Cardiac septum (tissue), 1 donor: Measurements from ENCODE around the gene GGCX. TPM values are rescaled to one million over a fixed set of nuclear protein-coding genes. Genes with fewer than 3 reads are reported as not detected.
"Not testable (repeated sequence)": the region's sequence is repeated elsewhere in the genome, so short reads cannot be mapped to it uniquely, and the experiment has no call there.

Experiments used
- DNase-seq: peaks from one replicate; pipeline ENCODE4 v3.0.0-alpha.2; 2020; ENCODE audit warnings: low spot score
- intact Hi-C: fragments of 100-400 bp; cut with DNase I; formaldehyde crosslinking; loops from one replicate; pipeline ENCODE4 v1.14.0; 2022
- long read RNA-seq: library from polyadenylated mRNA; unstranded; transcript quantifications from one replicate; pipeline ENCODE4 v2.0.0, GENCODE V29; 2021
- total RNA-seq: library from RNA; stranded (reverse); fragmentation: NEBNext Ultra II Directional; extraction: Animal tissue kit (Norgen Biotek cat#: 25700); gene quantifications from one replicate; pipeline ENCODE4 v1.2.1, GENCODE V29; 2021
- donor health status: DM: no; HTN: no; CAD: no.

The GGCX gene
- total RNA-seq, result 23.3 TPM
- long read RNA-seq, full-length matches to known transcripts, result 9 of 18 reads
- long read RNA-seq, partial matches to known transcripts, result 5 of 18 reads
- long read RNA-seq, other reads (novel, unspliced or antisense), result 4 of 18 reads

DNA sequence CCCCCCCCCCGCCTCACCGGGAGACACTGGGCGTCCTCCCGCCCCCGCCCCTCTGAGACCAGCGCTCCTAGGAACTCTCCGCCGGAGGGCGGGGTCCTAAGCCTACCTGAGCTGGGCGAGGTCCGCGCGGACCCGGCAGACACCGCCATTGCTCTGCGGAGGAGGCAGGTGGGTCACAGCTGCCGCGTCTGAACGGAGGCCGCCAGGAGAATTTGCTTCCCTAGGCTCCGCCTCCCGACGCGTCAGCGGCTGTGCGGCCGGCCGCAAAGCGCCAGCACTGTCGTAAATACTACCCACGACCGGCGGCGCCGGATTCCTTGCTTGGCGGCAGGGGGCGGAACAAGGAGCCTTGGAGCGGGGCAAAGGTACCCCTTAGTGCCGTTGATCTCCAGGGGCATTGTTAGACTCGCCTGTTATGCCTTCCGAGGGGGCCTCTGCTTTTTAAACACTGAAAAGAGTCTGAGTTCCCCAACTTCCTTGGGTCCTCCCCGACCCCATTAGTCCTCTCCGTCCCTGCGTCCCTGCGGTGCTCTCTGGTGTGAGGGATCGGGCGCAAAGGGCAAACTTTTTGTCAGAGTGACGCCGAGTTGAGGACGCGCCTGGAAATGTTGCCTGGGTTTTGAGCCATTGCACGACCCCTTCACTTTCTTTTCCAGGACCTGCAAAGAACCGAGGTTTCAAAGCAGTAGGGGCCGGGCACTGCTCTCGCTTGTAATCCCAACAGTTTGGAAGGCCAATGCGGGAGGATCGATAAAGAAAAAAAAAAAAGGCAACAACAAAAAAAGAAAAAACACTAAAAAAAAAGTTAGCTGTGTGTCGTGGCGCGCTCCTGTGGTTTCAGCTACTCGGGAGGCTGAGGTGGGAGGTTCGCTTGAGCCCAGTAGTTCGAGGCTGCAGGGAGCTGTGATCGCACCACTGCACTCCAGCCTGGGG is at the start of gene GGCX:
TSS of gene GGCX (minus strand) at position 214 of the 933 bp plus-strand sequence. CDS start at position 149, 65 bp downstream.
- peak; percentile 98 for DNase-seq
- intact Hi-C loops, result loop anchor here (1.0 to 5.0 kb wide), 2 partner anchors 22 to 41 kb away; partner anchors contain the start of genes MAT2A and TMEM150A

DNA sequence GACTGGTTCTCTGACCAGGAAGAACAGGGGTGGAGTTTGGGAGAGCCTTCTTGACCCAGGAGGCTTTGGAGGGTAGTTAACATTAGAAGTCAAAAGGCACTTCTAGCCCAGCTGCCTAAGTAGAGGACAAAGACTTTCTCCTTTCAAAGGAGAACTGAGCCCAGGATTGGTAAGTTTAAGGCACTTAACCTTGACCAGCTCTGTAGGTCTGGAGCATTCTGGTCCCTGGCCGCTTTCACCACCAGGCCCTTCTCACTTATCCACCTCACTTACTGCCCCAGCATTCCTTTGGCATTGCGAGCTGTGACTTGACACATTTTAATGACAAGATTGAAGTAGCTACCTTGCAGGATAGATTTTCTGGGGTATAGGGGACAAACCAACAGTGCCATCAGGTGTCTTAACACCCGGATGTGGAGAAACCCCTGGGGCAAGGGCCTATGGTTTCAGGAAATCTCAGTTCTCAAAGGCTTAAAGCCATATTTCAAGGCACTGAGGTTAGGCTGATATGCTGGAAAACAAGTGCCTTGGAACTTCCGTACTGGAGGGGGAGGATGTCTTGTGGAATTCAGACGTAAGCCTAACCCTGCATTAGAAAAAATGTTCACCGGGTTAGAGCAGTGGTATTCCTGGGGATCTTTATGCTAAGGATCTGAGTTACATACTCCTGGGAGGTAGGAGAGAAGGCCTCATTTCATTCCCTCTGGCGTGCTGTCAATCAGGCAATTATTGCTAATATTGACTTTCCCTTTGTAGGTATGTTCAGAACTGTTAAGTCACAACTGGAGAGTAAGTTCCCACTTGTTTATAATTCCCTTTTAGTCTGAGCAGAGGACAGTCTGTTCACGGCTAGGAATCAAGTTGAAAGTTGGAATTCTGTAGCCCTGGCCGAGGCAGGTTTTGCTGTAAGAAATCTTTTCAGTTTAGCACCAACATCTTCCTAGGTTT is 46.2 kb upstream of the GGCX start:
- DNase-seq, result no peak
- intact Hi-C loops, result no loop called here

- DNase-seq, result no peak
- intact Hi-C loops, result no loop called here
Observed at GRCh38 chr2:85606116-85606455, 44.8 kb upstream of the GGCX start.

- no peak for DNase-seq
- intact Hi-C loops, result no loop called here
Observed at GRCh38 chr2:85605406-85606115, 44.3 kb upstream of the GGCX start.

GRCh38 chr2:85604568-85605339 is 43.5 kb upstream of the GGCX start:
- intact Hi-C loops, result loop anchor here (5.0 kb wide), 1 partner anchor 42 kb away; the partner anchor contains the start of gene GGCX
- DNase-seq, result no peak

DNA sequence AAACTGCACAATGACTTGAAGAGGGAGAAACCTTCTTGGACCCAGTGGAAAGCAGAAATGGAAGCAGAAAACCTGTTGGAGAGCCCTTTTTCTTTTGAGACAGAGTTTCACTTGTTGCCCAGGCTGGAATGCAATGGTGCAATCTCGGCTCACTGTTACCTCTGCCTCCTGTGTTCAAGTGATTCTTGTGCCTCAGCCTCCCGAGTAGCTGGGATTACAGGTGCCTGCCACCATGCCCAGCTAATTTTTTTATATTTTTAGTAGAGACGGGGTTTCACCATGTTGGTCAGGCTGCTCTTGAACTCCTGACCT is 42.8 kb upstream of the GGCX start:
- intact Hi-C loops, result loop anchor here (5.0 kb wide), 1 partner anchor 42 kb away; the partner anchor contains the start of gene GGCX
- not testable (repeated sequence) for DNase-seq

GRCh38 chr2:85602476-85603234 is 41.4 kb upstream of the GGCX start, which contains the start of gene TMEM150A:
Gene TMEM150A (minus strand): TSS chr2:85602698. CDS start chr2:85601948, 750 bp downstream.
- peak; percentile 95 for DNase-seq
- intact Hi-C loops, result loop anchor here (5.0 kb wide), 1 partner anchor 40 kb away; the partner anchor contains the start of gene GGCX

- intact Hi-C loops, result loop anchor here (5.0 kb wide), 1 partner anchor 40 kb away; the partner anchor contains the start of gene GGCX
Observed at GRCh38 chr2:85601771-85602475, 40.6 kb upstream of the GGCX start.

GRCh38 chr2:85600951-85601770 is 39.9 kb upstream of the GGCX start:
- intact Hi-C loops, result loop anchor here (5.0 kb wide), 1 partner anchor 39 kb away; the partner anchor contains the start of gene GGCX
- no peak for DNase-seq

More at GRCh38 chr2:85601771-85602475, 40.6 kb upstream of the GGCX start:
- DNase-seq, result peak; percentile 87

DNA sequence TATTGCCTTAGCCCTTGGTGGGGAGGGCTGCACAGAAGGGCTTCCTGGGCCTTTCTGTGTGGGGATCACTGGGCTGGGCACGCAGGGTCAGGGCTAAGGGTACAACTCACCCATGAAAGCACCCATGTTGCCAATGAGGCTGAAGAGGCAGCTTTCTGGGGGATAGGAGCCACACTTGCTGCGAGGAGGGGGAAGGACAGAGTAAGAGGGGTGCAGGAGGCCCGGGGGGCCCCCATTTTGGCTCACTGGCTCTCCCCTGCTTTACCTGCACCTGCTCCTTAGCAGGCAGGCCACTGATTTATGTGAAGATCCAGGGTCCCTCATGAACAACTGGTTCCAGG is 38.9 kb upstream of the GGCX start:
- no peak for DNase-seq
- intact Hi-C loops, result loop anchor here (5.0 kb wide), 1 partner anchor 38 kb away; the partner anchor contains the start of gene GGCX

DNA sequence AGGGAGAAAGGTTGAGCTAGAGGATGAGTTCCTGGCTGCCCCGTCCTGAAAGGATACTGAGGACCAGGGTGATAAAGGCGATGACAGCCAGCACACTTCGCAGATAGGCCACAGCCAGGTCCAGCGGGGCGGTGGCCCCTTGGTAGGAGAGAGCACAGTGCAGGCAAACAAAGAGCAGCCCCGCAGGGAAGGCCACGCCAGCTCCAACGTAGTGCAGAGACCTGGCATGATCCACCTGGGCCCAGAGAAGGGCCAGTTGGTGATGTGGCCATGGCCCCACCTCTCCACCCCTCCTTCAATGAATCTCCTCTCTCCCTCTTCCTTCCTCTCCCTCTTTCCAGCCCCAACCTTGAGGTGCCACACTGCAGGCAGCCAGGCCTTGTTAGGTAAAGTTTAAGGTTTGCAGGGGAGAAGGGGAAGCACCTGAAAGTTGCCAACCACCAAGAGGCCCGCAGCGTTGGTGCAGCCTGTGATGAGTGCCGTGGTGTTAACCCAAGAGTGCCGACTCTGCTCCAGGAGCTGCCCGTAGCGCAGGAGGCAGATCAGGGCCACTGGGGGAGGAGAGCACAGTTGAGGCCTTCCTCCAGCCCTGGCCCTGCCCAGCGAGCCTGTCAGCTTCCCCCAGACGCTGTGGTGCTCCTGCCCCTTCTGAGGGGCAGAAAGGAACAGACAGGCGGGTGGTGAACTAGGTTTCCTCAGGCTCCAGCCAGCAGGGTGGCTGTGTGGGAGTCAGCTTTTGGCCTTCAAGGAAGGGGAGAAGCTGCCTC is 38.4 kb upstream of the GGCX start:
- intact Hi-C loops, result loop anchor here (5.0 kb wide), 1 partner anchor 37 kb away; the partner anchor contains the start of gene GGCX
- DNase-seq, result no peak

DNA sequence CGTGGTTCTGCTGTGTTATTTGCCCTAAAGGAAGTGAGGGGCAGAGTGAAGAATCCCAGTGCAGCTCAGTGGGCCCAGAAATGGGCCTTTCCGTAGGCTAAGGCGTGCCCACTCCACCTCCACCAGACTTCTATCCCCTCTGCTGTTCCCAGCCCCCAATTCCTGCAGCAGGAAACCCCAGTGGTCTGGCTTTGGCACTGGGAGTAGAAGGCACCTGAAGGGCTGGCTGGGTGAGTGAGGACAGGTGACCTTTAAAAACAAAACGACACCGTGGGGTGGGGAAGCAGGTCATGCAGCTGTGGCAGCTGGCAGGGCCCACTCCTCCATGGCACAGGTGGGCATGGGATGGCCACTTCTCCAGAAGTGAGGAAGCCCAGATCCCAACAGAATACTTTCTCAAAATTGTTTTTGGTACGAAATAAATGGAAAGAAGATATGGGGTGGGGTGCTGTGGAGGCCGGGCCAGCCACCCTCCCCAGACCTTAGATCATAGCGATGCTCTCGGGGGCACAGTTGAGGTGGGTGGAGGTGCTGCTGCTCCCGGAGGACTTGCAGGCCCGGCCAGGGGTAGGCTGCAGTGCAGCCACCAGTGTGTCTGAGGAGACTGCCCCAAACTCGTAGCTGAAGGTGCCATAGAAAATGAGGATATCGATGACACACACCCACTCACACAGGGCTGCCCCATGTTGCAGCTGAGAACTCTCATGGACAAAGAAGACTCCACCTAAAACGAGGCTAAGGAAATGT is 37.5 kb upstream of the GGCX start:
- intact Hi-C loops, result no loop called here
- no peak for DNase-seq

GRCh38 chr2:85597241-85597640 is 35.9 kb upstream of the GGCX start:
- no peak for DNase-seq
- intact Hi-C loops, result no loop called here

DNA sequence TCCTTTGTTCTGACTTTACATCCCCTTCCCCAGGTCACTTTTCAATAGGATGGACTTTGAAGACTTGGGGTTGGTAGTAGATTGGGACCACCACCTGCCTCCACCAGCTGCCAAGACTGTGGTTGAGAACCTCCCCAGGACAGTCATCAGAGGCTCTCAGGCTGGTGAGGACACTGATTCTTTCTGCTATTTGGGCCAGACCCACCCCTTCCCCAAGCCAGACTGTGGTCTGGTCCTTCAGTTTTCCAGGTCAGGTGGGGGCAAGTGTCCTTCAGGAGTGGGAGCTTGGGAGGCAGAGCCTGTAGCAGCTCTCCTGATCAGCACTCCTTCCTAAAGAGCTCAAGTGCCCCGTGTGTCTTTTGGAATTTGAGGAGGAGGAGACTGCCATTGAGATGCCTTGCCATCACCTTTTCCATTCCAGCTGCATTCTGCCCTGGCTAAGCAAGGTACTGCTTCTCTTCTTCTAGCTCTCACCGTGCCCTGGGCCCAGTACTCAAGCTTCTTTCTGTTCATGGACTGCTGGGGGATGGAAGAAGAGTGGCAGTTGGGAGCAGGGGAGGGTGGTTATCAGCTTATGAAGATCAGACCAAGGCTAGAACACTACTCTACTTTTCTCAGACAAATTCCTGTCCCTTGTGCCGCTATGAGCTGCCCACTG is 35.3 kb upstream of the GGCX start:
- DNase-seq, result no peak
- intact Hi-C loops, result no loop called here
